ENCODE results near the gene CEP97.
A peak's percentile ranks its signal among the peaks of the same experiment; 100 is the strongest.

The CEP97 gene

DNA sequence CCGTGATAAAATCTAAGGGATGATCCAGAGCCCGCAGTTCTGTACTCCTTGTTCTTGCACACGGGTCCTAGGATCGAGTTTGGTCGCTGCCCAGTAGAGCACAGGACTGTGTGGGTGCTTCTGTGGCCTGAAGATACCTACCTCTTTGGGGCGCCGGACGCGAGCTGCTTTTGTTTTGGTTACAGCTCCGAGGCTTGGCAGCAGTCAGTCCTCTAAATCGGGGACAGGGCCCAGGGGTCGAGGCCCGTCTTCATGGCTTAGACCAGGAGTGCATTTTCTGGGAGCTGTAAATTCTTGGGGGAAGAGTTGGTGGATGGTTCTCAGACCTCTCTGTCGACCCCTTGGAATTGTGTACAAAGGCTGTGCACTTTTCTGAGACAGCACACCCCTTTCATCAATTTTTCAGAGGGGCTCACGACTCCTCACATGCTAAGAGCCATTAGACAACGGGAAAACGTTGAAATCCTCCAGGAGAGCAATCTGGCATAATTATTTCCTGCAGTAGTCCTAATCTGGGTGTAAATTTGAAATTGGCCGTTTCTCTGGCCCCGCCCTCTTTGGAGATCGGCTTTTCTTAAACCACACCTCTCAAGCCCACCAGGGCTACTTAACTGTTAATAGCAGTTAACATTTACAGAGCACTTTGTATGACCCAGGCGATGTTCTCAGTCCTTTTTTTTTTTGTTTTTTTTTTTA lies 928 bp downstream of the CEP97 start:
- Histone ChIP-seq H3K4me2 (ENCODE audit: insufficient read depth, low read length) (peak overlapping the region; percentile 88), H4K20me1 (ENCODE audit: insufficient read depth, low read length) (no peaks in the 10 kb centered on the region), H3K9me3 (ENCODE audit: insufficient read depth, low read length, severe bottlenecking) (no peaks in the 10 kb centered on the region), H3K36me3 (ENCODE audit: insufficient read depth, low read length) (peaks cover 38% of the 10 kb centered on the region), H3K27me3 (ENCODE audit: insufficient read depth, low read length, poor library complexity) (no peaks in the 10 kb centered on the region), H3K79me2 (ENCODE audit: insufficient read depth, low read length) (peaks cover 37% of the 10 kb centered on the region), H3K4me1 (ENCODE audit: insufficient read depth, low read length) (peaks cover 36% of the 10 kb centered on the region), H3K27ac (ENCODE audit: low read length) (peak overlapping the region; percentile 95), H3K4me3 (ENCODE audit: low read depth in 1 of 2, low read length in 2 of 2) (peak overlapping the region; percentile 84 to 88), H2AFZ (ENCODE audit: low read depth, low read length) (peak overlapping the region; percentile 97), H3K9ac (ENCODE audit: low read depth, low read length) (peak overlapping the region; percentile 76)
- peak; percentile 9 for ATAC-seq (ENCODE audit: insufficient read depth, low read depth)
- peak; percentile 47 for DNase-seq
- TF ChIP-seq, protein P1, sequence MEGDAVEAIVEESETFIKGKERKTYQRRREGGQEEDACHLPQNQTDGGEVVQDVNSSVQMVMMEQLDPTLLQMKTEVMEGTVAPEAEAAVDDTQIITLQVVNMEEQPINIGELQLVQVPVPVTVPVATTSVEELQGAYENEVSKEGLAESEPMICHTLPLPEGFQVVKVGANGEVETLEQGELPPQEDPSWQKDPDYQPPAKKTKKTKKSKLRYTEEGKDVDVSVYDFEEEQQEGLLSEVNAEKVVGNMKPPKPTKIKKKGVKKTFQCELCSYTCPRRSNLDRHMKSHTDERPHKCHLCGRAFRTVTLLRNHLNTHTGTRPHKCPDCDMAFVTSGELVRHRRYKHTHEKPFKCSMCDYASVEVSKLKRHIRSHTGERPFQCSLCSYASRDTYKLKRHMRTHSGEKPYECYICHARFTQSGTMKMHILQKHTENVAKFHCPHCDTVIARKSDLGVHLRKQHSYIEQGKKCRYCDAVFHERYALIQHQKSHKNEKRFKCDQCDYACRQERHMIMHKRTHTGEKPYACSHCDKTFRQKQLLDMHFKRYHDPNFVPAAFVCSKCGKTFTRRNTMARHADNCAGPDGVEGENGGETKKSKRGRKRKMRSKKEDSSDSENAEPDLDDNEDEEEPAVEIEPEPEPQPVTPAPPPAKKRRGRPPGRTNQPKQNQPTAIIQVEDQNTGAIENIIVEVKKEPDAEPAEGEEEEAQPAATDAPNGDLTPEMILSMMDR (IDR thresholded peaks at IDR 0.05; ENCODE audit: borderline replicate concordance, extremely low read depth, low read length, poor library complexity, severe bottlenecking) = no peak
- no peak for TF ChIP-seq EZH2 (IDR thresholded peaks at IDR 0.05; ENCODE audit: borderline replicate concordance, low read depth, low read length, severe bottlenecking)

DNA sequence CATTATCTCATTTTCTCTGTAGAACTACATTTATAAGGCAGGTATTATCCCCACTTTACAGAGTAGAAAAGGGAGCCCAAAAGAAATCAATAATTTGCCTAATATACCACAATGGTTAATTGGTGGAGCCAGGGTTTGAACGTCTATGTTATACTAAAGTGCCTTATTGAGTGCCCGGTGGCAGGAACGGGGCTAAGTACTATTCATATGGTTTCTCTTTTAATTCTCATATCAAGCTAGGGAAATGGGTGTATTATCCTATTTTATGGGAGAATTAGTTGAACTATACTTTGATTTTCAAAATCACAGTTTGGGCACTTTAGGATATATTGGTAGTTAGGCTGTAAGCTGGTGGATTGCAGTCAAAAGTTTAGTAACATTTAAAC lies 1.5 kb downstream of the CEP97 start:
- peak overlapping the region; percentile 88 for H3K4me2 ChIP-seq (ENCODE audit: insufficient read depth, low read length)
- no peaks in the 10 kb centered on the region for H4K20me1 ChIP-seq (ENCODE audit: insufficient read depth, low read length)
- peaks cover 44% of the 10 kb centered on the region for H3K36me3 ChIP-seq (ENCODE audit: insufficient read depth, low read length)
- DNase-seq (no peak), ATAC-seq (ENCODE audit: insufficient read depth, low read depth) (no peak)
- peaks cover 36% of the 10 kb centered on the region for H3K4me1 ChIP-seq (ENCODE audit: insufficient read depth, low read length)
- H3K79me2 ChIP-seq (ENCODE audit: insufficient read depth, low read length) = peaks cover 37% of the 10 kb centered on the region
- H2AFZ ChIP-seq (ENCODE audit: low read depth, low read length) = peak overlapping the region; percentile 97
- no peaks in the 10 kb centered on the region for H3K9me3 ChIP-seq (ENCODE audit: insufficient read depth, low read length, severe bottlenecking)
- peak overlapping the region; percentile 84 to 88; a peak in 3 of 4 replicates for H3K4me3 ChIP-seq (ENCODE audit: low read depth in 1 of 2, low read length in 2 of 2)
- H3K9ac ChIP-seq (ENCODE audit: low read depth, low read length) = peak overlapping the region; percentile 76
- H3K27ac ChIP-seq (ENCODE audit: low read length) = peak overlapping the region; percentile 95
- H3K27me3 ChIP-seq (ENCODE audit: insufficient read depth, low read length, poor library complexity) = no peaks in the 10 kb centered on the region
- TF ChIP-seq, protein P1 (IDR thresholded peaks at IDR 0.05; ENCODE audit: borderline replicate concordance, extremely low read depth, low read length, poor library complexity, severe bottlenecking) = no peak
- TF ChIP-seq EZH2 (IDR thresholded peaks at IDR 0.05; ENCODE audit: borderline replicate concordance, low read depth, low read length, severe bottlenecking) = no peak

DNA sequence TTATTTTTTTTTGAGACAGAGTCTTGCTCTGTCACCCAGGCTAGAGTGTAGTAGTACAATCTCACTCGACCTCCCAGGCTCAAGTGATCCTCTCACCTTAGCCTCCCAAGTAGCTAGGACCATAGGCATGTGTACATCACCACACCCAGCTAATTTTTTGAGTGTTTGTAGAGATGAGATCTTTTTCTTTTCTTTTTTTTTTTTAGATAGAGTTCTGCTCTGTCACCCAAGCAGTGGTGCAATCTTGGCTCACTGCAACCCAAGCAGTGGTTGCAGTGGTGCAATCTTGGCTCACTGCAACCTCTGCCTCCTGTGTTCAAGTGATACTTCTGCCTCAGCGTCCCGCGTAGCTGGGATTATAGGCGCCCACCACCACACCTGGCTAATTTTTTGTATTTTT lies 5.2 kb downstream of the CEP97 start:
- Histone ChIP-seq H3K9me3 (ENCODE audit: insufficient read depth, low read length, severe bottlenecking) (no peaks in the 10 kb centered on the region), H3K27ac (ENCODE audit: low read length) (no peak overlapping the region), H3K27me3 (ENCODE audit: insufficient read depth, low read length, poor library complexity) (no peaks in the 10 kb centered on the region), H3K4me3 (ENCODE audit: low read depth in 1 of 2, low read length in 2 of 2) (no peak overlapping the region), H4K20me1 (ENCODE audit: insufficient read depth, low read length) (no peaks in the 10 kb centered on the region), H3K4me1 (ENCODE audit: insufficient read depth, low read length) (peaks cover 19% of the 10 kb centered on the region), H3K4me2 (ENCODE audit: insufficient read depth, low read length) (no peak overlapping the region), H3K9ac (ENCODE audit: low read depth, low read length) (no peak overlapping the region), H2AFZ (ENCODE audit: low read depth, low read length) (no peak overlapping the region), H3K79me2 (ENCODE audit: insufficient read depth, low read length) (peaks cover 37% of the 10 kb centered on the region), H3K36me3 (ENCODE audit: insufficient read depth, low read length) (peaks cover 75% of the 10 kb centered on the region)
- no peak for DNase-seq
- ATAC-seq (ENCODE audit: insufficient read depth, low read depth) = no peak
- TF ChIP-seq EZH2 (IDR thresholded peaks at IDR 0.05; ENCODE audit: borderline replicate concordance, low read depth, low read length, severe bottlenecking) = no peak
- TF ChIP-seq, protein P1 (IDR thresholded peaks at IDR 0.05; ENCODE audit: borderline replicate concordance, extremely low read depth, low read length, poor library complexity, severe bottlenecking) = no peak

Measured in DND-41 (cell line).